HEK293 (cell line): ENCODE measurements around the gene FOXC2.

Experiments
- GLI4 ChIP-seq: fragments of 450-650 bp; formaldehyde crosslinking; IDR thresholded peaks from 2 replicates; pipeline ENCODE4 v1.5.1; 2016; ENCODE audit warnings: missing biosample characterization, missing genetic modification characterization
- GLIS2 ChIP-seq: fragments of 450-650 bp; formaldehyde crosslinking; IDR thresholded peaks from 2 replicates; pipeline ENCODE4 v1.5.1; 2016; ENCODE audit warnings: missing biosample characterization, missing genetic modification characterization
- MYNN ChIP-seq: fragments of 450-650 bp; formaldehyde crosslinking; IDR thresholded peaks from 2 replicates; pipeline ENCODE4 v1.5.1; 2016; ENCODE audit warnings: missing biosample characterization, missing genetic modification characterization, borderline replicate concordance
- SCRT1 ChIP-seq: fragments of 450-650 bp; formaldehyde crosslinking; IDR thresholded peaks from 2 replicates; pipeline ENCODE4 v1.5.1; 2016; ENCODE audit warnings: missing biosample characterization, missing genetic modification characterization, borderline replicate concordance
- ZBTB1 ChIP-seq: fragments of 450-650 bp; formaldehyde crosslinking; IDR thresholded peaks from 2 replicates; pipeline ENCODE4 v1.5.1; 2016; ENCODE audit warnings: missing biosample characterization, missing genetic modification characterization
- ZBTB21 ChIP-seq: fragments of 450-650 bp; formaldehyde crosslinking; IDR thresholded peaks from 2 replicates; pipeline ENCODE4 v1.5.1; 2017; ENCODE audit warnings: missing biosample characterization, missing genetic modification characterization
- ZNF114 ChIP-seq: fragments of 450-650 bp; formaldehyde crosslinking; IDR thresholded peaks from 2 replicates; pipeline ENCODE4 v1.5.0; 2017; ENCODE audit warnings: missing biosample characterization, missing genetic modification characterization
- ZNF416 ChIP-seq: fragments of 450-650 bp; formaldehyde crosslinking; IDR thresholded peaks from 2 replicates; pipeline ENCODE4 v1.5.1; 2016; ENCODE audit warnings: missing biosample characterization, missing genetic modification characterization
- ZNF654 ChIP-seq: fragments of 450-650 bp; formaldehyde crosslinking; IDR thresholded peaks from 2 replicates; pipeline ENCODE4 v1.5.1; 2016; ENCODE audit warnings: low read depth, missing biosample characterization, missing genetic modification characterization
- ZSCAN30 ChIP-seq: fragments of 450-650 bp; IDR thresholded peaks from 2 replicates; pipeline ENCODE4 v1.5.1; 2018; ENCODE audit warnings: missing biosample characterization, mild to moderate bottlenecking, missing genetic modification characterization, moderate library complexity
- TF ChIP-seq, protein P1 (sequence below): fragments of 450-650 bp; formaldehyde crosslinking; IDR thresholded peaks from 2 replicates; pipeline ENCODE4 v1.5.1; 2016; ENCODE audit warnings: missing biosample characterization, missing genetic modification characterization

- TF ChIP-seq, protein P1, sequence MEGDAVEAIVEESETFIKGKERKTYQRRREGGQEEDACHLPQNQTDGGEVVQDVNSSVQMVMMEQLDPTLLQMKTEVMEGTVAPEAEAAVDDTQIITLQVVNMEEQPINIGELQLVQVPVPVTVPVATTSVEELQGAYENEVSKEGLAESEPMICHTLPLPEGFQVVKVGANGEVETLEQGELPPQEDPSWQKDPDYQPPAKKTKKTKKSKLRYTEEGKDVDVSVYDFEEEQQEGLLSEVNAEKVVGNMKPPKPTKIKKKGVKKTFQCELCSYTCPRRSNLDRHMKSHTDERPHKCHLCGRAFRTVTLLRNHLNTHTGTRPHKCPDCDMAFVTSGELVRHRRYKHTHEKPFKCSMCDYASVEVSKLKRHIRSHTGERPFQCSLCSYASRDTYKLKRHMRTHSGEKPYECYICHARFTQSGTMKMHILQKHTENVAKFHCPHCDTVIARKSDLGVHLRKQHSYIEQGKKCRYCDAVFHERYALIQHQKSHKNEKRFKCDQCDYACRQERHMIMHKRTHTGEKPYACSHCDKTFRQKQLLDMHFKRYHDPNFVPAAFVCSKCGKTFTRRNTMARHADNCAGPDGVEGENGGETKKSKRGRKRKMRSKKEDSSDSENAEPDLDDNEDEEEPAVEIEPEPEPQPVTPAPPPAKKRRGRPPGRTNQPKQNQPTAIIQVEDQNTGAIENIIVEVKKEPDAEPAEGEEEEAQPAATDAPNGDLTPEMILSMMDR (tag by site-specific recombination): no peak
- no peak for TF ChIP-seq ZSCAN30
- no peak for TF ChIP-seq ZNF114 (tag by site-specific recombination)
- no peak for TF ChIP-seq MYNN (tag by site-specific recombination)
- no peak for TF ChIP-seq ZNF654 (tag by site-specific recombination)
- TF ChIP-seq GLIS2 (tag by site-specific recombination): no peak
- TF ChIP-seq ZNF416: no peak
- TF ChIP-seq SCRT1 (tag by site-specific recombination): no peak
- no peak for TF ChIP-seq ZBTB21
- no peak for TF ChIP-seq ZBTB1
- TF ChIP-seq GLI4: no peak
Measured at GRCh38 chr16:86573215-86573614, 6.6 kb downstream of the FOXC2 start.
